ENCODE results near the gene PPARG. TPM values are rescaled to one million over a fixed set of nuclear protein-coding genes. Genes with fewer than 3 reads are reported as not detected.

PPARG gene
- total RNA-seq, 4 donors from 2014 or later = 199 to 374 (median 218) TPM

DNA sequence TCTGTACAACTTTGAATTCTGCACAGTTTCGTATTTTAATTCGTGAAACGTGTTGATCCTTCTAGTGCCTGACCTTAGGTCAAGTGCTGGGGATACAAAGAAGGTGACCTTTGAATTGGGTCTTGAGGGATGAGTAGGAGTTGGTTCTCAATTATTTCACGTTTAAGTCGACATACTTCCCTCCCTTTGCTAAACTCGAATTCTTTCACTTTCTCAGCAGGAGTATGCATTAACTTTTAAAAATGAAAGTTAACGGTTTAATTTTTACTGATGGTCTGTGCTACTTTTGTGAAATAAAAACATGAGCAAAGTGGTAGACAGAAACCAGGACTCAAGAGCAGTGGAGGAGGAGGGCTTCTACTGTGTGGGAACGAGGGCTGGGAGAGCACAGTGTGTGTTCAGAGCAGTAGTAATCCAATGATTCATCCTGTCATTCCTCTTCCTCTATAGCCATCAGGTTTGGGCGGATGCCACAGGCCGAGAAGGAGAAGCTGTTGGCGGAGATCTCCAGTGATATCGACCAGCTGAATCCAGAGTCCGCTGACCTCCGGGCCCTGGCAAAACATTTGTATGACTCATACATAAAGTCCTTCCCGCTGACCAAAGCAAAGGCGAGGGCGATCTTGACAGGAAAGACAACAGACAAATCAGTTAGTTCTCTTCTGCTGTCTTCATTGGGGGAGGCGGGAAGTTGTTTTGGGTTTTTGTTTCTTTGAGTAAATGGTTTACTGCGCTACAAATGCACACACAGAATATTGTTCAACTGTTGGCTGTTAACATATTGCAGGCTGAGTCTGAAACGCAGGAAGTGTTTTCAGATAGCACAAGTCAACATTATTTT is 116.8 kb downstream of the PPARG start:
- TF ChIP-seq, protein P1, sequence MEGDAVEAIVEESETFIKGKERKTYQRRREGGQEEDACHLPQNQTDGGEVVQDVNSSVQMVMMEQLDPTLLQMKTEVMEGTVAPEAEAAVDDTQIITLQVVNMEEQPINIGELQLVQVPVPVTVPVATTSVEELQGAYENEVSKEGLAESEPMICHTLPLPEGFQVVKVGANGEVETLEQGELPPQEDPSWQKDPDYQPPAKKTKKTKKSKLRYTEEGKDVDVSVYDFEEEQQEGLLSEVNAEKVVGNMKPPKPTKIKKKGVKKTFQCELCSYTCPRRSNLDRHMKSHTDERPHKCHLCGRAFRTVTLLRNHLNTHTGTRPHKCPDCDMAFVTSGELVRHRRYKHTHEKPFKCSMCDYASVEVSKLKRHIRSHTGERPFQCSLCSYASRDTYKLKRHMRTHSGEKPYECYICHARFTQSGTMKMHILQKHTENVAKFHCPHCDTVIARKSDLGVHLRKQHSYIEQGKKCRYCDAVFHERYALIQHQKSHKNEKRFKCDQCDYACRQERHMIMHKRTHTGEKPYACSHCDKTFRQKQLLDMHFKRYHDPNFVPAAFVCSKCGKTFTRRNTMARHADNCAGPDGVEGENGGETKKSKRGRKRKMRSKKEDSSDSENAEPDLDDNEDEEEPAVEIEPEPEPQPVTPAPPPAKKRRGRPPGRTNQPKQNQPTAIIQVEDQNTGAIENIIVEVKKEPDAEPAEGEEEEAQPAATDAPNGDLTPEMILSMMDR (IDR thresholded peaks at IDR 0.05) = no peak
- ATAC-seq (ENCODE audit: low FRiP score) (peak; percentile 89), DNase-seq (ENCODE audit: low spot score) (peak; percentile 66)

DNA sequence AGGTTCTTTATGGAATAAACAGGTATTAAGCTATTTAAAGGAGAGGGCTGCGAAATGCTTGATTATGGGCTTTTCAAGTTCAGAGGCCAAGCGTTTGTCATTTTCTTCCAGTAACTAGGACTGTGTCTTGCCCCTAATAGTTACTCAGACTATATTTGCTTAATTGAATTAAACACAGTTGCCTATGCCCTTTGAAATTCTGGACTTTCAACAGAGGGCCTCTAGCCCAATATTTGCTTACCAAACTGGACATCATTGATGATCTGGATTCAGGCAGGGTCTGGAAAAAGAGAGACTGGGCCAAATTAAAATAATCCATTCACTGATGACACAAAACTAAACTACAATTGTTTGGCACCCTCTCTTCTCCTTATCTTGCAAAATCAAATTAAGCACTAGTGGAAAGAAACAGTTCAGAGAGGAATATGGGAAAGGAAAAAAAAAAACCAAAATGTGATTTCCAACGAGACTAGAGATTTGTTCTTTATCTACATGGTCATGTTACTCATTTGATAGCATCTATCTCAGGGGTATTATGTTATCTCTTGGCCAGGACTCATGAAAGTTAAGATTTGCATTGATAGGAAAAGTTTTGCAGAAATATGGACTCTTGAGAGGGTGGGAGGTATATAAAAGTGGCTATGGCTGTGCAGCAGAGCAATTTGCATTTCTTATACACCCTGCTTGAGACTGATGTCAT is 120.3 kb downstream of the PPARG start:
- TF ChIP-seq, protein P1 (IDR thresholded peaks at IDR 0.05) = no peak
- no peak for DNase-seq (ENCODE audit: low spot score)
- no peak for ATAC-seq (ENCODE audit: low FRiP score)

DNA sequence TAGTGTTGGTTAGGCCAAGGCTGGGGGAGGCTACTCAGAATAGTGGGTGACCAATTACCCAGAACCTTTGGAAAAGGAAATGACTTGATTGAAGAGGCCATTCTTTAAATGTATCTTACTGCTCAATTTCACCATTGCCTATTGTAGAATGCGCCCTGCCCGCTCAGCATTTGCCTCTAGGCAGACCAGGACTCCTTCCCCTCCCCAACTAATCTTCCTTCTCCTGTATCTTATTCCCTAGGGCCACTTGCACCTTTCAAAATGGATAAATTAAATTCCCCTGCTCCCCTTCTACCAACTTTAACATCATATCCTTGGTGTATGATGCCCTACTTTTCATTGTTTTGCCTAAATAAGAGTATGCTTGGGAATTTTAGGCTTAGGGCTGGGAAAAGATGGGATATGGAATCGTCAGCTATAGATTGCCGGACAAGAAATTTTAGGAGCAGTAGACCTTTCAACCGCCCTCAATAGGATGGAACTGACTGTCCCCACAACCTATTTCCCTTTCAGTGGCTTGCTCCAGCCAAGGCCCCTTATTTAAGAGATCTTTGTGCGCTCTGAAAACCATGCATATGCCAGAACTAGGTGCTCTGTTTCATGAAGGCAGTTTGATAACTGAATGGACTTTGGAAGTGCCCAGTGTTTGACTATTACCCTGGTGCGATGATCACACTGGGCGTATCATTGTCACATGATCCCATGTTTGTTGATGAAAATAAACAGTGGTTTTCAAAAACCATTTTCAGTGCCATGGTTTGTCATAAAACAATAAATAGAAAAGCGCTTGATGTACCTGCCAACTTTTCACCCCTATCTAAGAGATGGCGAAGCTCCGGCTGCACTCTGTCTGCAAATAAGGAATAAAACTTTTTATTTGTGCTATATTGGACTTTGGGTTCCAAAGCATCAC is 121.1 kb downstream of the PPARG start:
- DNase-seq (ENCODE audit: low spot score) = no peak
- TF ChIP-seq, protein P1 (IDR thresholded peaks at IDR 0.05) = no peak
- ATAC-seq (ENCODE audit: low FRiP score) = no peak

DNA sequence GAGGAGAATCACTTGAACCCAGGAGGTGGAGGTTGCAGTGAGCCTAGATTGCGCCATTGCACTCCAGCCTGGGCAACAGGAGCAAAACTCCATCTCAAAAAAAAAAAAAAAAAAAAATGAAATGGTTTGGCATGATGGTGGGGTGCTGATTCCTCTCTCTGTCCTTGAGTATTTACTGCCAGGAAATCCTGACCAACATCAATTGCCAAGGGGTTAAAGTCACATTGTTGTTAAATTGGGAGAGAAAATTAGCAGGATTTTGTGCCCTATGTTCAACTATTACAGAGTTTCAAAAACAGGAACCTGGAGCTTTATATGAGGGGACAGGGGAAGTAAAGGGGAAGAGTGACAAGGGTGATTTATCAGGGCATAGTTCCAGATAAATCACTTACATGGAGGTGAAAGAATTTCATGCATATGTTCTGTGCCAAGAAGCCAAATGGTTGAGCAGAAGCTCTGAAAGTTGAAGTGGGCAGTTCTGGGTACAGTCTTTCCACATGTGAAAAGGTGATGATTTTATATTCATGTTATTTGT is 124.9 kb downstream of the PPARG start:
- no peak for DNase-seq (ENCODE audit: low spot score)
- TF ChIP-seq, protein P1 (IDR thresholded peaks at IDR 0.05) = no peak
- ATAC-seq (ENCODE audit: low FRiP score) = no peak

DNA sequence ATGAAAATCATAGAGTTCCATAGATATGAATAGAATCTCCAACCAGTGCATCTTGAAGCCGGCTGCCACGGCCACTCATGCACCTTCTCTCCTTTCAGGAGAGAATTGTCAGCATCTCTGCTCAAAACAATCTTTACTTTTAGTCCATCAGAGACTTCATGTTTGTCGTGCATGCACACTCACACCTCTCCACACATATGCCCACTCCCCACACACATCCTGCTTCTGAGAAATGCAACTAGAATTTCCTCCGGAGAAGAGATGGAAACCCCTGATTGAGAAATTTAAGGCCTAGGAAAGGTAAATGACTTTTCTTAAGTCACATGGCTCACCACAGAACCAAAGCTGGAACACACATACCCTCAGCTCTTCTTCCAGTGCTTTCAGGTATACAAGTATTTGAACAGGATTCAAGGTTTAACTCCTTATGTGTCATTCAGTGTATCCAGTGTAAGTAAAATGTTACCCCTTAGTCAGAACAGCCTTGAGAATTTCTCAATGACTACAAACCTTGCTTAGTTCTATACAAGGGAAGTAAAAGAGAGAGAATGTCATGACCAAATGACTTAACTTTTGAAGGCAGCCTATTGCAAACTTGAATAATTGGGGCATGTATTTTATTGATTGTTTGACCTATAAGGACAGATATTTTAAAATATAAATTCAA is 126.3 kb downstream of the PPARG start:
- TF ChIP-seq, protein P1 (IDR thresholded peaks at IDR 0.05) = no peak
- DNase-seq (ENCODE audit: low spot score) = no peak

DNA sequence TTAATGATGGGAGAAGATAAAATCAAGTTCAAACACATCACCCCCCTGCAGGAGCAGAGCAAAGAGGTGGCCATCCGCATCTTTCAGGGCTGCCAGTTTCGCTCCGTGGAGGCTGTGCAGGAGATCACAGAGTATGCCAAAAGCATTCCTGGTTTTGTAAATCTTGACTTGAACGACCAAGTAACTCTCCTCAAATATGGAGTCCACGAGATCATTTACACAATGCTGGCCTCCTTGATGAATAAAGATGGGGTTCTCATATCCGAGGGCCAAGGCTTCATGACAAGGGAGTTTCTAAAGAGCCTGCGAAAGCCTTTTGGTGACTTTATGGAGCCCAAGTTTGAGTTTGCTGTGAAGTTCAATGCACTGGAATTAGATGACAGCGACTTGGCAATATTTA is 127.9 kb downstream of the PPARG start:
- TF ChIP-seq, protein P1 (IDR thresholded peaks at IDR 0.05) = no peak
- ATAC-seq (ENCODE audit: low FRiP score) (no peak), DNase-seq (ENCODE audit: low spot score) (no peak)

More for the DNA sequence above, 126.3 kb downstream of the PPARG start:
- no peak for ATAC-seq (ENCODE audit: low FRiP score)

Measured in omental fat pad (tissue), 4 donors.